Renal pelvis (tissue), 3 donors: ENCODE measurements around the gene LRRC8D. TPM values are rescaled to one million over a fixed set of nuclear protein-coding genes. Genes with fewer than 3 reads are reported as not detected.

Source experiments
- polyA plus RNA-seq, 3 donors: library from polyadenylated mRNA; unstranded; fragments of 120-200 nt; gene quantifications; one replicate each; pipeline ENCODE4 v1.2.1, GENCODE V29; 2013; ENCODE audit not compliant: insufficient read length in 3 of 3

Gene LRRC8D
- polyA plus RNA-seq, 3 donors, result 33.8 to 41.8 (median 34.1) TPM

Other genes starting within 250 kb of the LRRC8D start
- 1 to 10 TPM; 6.0 to 7.0 (median 6.6) TPM for gene LRRC8C, start 187.9 kb upstream of the LRRC8D start, polyA plus RNA-seq
- 10 to 100 TPM; 57.2 to 80.4 (median 76.9) TPM for gene ZNF326, start 174.1 kb downstream of the LRRC8D start, polyA plus RNA-seq